Measurements from ENCODE around the gene POU6F1.

GRCh38 chr12:51183349-51183748 lies 34.5 kb downstream of the POU6F1 start:
- TF ChIP-seq CTCF (conservative IDR thresholded peaks at IDR 0.05; ENCODE audit: low read depth, low read length) (no peak), EZH2 (IDR thresholded peaks at IDR 0.05; ENCODE audit: low read length, unreplicated experiment) (no peak), EZH2phosphoT487 (IDR thresholded peaks at IDR 0.05; ENCODE audit: borderline replicate concordance, low read length) (no peak)

All from PC-3 (cell line).